Left ventricle myocardium inferior (tissue), 1 donor: Measurements from ENCODE around the gene ATG7. TPM values are rescaled to one million over a fixed set of nuclear protein-coding genes. Genes with fewer than 3 reads are reported as not detected.

Experiments
- DNase-seq: peaks from one replicate; pipeline ENCODE4 v3.0.0-alpha.2; 2020
- H3K27ac ChIP-seq: fragments of 200-600 bp; replicated peaks from 2 replicates; pipeline ENCODE4 v1.8.0; 2021
- H3K27me3 ChIP-seq: fragments of 200-600 bp; 2 replicates; pipeline ENCODE4 v1.8.0; 2021; ENCODE audit warnings: low read depth
- H3K36me3 ChIP-seq: fragments of 200-600 bp; 2 replicates; pipeline ENCODE4 v1.8.0; 2021
- H3K4me1 ChIP-seq: fragments of 200-600 bp; 2 replicates; pipeline ENCODE4 v1.8.0; 2021
- H3K4me3 ChIP-seq: fragments of 200-600 bp; 2 replicates; pipeline ENCODE4 v1.8.0; 2021; ENCODE audit warnings: mild to moderate bottlenecking, moderate library complexity
- H3K9me3 ChIP-seq: fragments of 200-600 bp; replicated peaks from 2 replicates; pipeline ENCODE4 v1.8.0; 2021
- intact Hi-C: fragments of 100-400 bp; cut with micrococcal nuclease; formaldehyde crosslinking; loops from one replicate; pipeline ENCODE4 v1.11.0; 2022
- total RNA-seq: library from RNA; stranded (reverse); fragmentation: NEBNext Ultra II Directional; extraction: Animal tissue kit (Norgen Biotek cat#: 25700); gene quantifications from one replicate; pipeline ENCODE4 v1.2.1, GENCODE V29; 2021
- TF ChIP-seq, protein P1 (sequence below): fragments of 200-600 bp; IDR thresholded peaks from 2 replicates; pipeline ENCODE4 v1.8.0; 2021; ENCODE audit warnings: antibody characterized with exemption, mild to moderate bottlenecking, borderline replicate concordance
- donor health status: DM: no; HTN: yes; CAD: no; lungs with severe emphysema.

ATG7 gene
- total RNA-seq, 1 donor from 2014 or later: 15.7 TPM

DNA sequence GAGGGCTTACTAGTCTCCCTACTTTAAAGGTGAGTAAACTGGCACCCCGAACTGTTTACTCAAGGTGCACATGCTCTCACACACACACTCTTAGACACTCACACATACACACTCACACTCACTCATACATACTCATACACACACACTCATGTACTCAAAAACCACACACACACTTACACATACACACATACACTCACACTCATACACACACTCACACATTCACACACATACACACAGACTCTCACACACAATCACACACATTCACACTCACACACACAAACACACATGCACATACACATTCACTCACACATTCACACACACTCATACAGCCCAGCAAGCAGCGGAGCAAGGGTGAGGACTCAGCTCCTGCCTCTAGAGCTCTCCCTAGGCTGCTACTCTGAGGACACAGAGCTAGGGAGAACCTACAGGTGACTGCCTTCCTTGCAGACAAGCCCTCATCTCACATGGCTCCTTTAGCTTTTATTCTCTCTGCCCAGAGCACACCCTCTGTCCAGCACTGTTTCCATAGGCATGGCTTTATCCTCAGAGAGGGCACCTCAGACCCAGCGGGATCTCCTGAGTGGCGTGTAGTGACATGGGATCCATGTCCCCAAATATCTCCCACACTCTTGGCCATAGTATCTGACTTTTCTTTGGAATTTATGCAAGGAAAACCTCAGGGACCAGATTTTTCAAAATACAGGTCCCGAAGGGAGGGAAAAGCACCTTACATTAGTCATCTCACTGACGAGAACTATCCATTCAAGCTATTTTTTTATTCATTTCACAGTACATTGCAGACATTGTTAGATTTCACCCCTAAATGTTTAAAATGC, 26.2 kb upstream of the ATG7 start:
- H3K36me3 ChIP-seq: no peaks in the 10 kb centered on the region
- intact Hi-C loops: no loop called here
- no peaks in the 10 kb centered on the region for H3K9me3 ChIP-seq
- DNase-seq: no peak
- TF ChIP-seq, protein P1, sequence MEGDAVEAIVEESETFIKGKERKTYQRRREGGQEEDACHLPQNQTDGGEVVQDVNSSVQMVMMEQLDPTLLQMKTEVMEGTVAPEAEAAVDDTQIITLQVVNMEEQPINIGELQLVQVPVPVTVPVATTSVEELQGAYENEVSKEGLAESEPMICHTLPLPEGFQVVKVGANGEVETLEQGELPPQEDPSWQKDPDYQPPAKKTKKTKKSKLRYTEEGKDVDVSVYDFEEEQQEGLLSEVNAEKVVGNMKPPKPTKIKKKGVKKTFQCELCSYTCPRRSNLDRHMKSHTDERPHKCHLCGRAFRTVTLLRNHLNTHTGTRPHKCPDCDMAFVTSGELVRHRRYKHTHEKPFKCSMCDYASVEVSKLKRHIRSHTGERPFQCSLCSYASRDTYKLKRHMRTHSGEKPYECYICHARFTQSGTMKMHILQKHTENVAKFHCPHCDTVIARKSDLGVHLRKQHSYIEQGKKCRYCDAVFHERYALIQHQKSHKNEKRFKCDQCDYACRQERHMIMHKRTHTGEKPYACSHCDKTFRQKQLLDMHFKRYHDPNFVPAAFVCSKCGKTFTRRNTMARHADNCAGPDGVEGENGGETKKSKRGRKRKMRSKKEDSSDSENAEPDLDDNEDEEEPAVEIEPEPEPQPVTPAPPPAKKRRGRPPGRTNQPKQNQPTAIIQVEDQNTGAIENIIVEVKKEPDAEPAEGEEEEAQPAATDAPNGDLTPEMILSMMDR: no peak
- peaks cover 3% of the 10 kb centered on the region for H3K27me3 ChIP-seq
- H3K27ac ChIP-seq: no peak overlapping the region
- H3K4me3 ChIP-seq: no peak overlapping the region
- no peaks in the 10 kb centered on the region for H3K4me1 ChIP-seq

DNA sequence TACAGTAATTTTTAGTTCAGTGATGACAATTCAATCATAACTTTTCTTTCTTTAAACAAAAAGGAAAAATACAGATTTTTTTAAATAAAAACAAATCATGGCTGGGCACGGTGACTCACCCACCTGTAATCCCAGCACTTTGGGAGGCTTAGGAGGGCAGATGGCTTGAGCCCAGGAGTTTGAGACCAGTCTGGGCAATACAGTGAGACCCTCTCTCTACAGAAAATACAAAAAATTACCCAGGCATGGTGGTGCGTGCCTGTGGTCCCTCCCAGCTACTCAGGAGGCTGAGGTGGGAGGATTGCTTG, 25.6 kb upstream of the ATG7 start:
- intact Hi-C loops: no loop called here
- TF ChIP-seq, protein P1: no peak
- no peak for DNase-seq
- H3K4me3 ChIP-seq: no peak overlapping the region
- no peak overlapping the region for H3K27ac ChIP-seq
- H3K27me3 ChIP-seq: peaks cover 3% of the 10 kb centered on the region
- no peaks in the 10 kb centered on the region for H3K4me1 ChIP-seq
- H3K36me3 ChIP-seq: no peaks in the 10 kb centered on the region
- no peaks in the 10 kb centered on the region for H3K9me3 ChIP-seq

DNA sequence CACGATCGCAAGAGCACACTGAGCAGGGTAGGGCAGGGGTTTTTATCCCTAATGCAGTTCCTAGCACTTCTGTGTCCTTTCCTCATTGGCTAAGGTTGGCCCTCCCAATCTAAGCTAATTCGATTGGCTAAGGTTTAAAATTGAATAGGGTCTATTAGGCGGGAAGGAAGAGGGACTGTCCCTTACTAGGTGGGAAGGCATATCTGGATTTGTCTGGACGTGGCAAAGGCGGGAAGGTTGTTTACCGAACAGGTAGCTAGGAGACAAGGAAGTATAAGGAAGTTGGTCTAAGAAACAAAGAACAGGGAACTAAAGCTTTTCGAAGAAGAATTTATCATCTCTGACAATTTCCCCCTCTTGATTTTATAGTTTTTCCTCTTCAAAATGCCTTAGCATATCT, 24.8 kb upstream of the ATG7 start:
- TF ChIP-seq, protein P1: no peak
- Histone ChIP-seq H3K9me3 (no peaks in the 10 kb centered on the region), H3K4me3 (no peak overlapping the region), H3K27ac (no peak overlapping the region), H3K4me1 (no peaks in the 10 kb centered on the region), H3K36me3 (no peaks in the 10 kb centered on the region), H3K27me3 (peaks cover 3% of the 10 kb centered on the region)
- intact Hi-C loops: no loop called here
- DNase-seq: no peak

DNA sequence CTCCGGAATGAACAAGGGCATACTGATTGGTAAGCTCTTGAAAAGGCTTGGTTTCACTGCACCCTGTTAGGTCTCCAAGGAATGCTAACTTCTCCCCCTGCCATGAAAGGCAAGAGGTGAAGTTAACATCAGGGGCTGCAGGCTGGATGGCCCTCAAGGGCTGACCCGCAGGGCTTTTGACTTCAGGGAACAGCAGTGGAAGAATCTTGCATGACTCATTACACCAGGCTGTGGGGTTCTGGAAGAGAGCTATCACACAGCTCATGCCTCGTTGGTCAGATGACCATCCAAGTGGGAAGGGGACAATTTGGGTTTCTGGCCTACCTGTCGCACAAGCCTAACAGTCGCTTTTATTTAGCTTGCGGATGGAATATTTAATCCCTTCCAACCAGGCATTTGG, 23.6 kb upstream of the ATG7 start:
- no peaks in the 10 kb centered on the region for H3K27me3 ChIP-seq
- TF ChIP-seq, protein P1: no peak
- intact Hi-C loops: no loop called here
- DNase-seq: no peak
- H3K27ac ChIP-seq: no peak overlapping the region
- no peaks in the 10 kb centered on the region for H3K36me3 ChIP-seq
- no peaks in the 10 kb centered on the region for H3K4me1 ChIP-seq
- no peak overlapping the region for H3K4me3 ChIP-seq
- no peaks in the 10 kb centered on the region for H3K9me3 ChIP-seq

DNA sequence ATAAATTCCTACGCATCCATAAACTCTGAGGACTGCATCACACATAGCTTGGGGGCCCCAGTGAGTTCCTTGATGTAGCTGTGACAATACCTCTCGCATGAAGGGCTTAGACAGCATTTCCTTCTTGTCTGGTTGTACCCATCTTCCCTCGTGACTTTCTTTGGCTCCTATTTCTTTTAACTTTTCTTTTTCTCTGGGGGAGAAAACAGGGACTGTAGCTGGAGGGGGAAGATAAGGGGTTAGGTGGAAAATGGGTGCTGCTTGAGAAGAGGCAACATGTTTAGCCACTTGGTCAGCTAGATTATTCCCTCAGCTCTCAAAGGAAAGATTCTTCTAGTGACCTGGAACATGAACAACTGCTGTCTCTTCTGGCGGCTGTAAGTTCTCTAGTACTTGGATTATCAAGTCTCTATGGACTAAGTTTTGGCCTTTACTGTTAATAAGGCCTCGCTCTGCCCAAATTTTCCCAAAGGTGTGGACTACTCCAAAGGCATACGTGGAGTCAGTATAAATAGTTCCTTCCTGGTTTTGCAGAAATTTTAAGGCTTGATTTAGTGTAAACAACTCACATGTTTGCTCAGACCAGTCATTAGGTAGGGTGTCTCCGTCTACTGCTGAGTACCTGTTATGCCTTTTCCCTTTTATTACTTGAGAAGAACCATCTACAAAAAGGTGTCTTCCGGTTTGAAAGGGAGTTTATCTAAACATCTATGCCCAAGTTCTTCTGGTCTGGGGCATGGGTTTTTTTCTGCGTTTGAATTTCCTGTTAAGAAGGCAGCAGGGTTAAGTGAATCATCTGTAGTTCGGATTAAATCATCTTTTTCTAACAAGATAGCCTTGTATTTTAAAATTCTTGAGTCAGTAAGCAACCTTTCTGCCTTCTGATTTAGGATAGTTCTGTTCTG, 21.0 kb upstream of the ATG7 start:
- H3K4me3 ChIP-seq: no peak overlapping the region
- intact Hi-C loops: no loop called here
- DNase-seq: no peak
- no peaks in the 10 kb centered on the region for H3K27me3 ChIP-seq
- H3K9me3 ChIP-seq: no peaks in the 10 kb centered on the region
- TF ChIP-seq, protein P1: no peak
- H3K27ac ChIP-seq: no peak overlapping the region
- H3K36me3 ChIP-seq: no peaks in the 10 kb centered on the region
- H3K4me1 ChIP-seq: no peaks in the 10 kb centered on the region
